ENCODE data around the gene DHRS7C.
"Not testable (repeated sequence)": the region's sequence is repeated elsewhere in the genome, so short reads cannot be mapped to it uniquely, and the experiment has no call there.

DHRS7C gene

DNA sequence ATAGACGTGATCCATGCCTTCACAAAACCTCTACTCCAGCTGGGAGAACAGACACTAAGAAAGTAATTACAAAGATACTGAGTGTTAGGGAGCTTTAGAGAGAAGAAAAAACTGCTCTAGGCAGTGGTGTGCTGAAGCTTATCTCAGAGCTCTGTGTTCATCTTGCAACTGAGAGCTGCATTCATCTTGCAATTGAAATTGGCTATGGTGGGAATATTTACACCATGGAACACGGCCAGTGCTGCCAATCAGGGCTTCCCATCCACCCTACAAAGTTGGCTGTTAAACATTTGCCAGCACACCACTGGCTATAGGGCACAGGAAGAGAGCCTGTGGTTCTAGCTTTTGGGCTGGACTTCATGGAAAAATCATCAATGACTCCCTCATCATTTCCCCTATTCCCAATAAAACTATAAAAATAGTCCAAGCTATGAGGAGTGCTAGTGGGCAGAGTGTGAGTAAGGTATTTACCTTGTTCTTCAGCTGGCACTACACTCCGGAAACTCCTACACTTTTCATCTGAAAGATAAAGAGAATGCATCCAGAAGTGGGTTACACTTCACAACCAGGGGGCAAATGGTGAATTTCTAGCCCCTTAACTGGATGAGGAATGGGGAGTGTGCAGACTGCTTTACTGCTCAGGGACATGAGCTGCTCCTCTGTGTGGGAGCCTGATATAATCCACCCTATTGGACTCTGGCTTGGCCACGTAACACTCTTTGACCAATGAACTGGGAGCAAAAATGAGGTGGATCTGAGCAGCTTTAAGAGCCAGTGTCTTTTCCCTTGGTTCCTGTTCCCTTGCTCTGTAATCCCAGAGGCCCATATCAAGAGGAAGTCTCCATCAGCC, 18.9 kb upstream of the DHRS7C start:
- DNase-seq: no peak

DNA sequence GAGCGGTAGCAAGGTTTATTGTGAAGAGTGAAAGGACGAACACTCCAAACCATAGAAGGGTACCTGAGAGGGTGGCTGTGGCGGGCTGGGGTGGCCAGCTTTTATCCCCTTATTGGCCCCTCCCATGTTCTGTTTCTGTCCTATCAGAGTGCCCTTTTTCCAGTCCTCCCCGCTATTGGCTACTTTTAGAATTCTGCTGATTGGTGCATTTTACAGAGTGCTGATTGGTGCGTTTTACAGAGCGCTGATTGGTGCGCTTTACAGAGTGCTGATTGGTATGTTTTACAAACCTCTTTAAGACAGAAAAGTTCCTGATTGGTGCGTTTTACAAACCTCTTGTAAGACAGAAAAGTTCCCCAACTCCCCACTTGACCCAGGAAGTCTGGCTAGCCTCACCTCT, 18.0 kb upstream of the DHRS7C start:
- DNase-seq: no peak

DNA sequence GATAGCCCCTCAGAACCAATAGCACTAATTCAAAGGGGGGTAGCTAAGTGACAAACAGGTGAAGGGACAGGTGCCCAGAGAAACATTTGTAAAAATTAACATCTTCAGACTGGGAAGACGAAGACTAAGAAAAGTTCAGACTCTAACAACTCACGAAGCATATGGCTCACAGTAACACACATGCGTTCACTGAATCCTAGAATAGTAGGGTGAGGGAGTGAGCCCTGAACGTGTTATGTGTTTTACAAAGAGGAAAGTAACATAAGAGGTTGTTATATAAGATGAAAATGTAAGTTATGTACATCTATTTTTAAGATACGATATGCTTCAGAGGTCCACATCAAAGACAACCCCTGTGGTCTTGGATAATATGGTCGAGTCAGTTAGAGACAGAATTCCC, 15.3 kb upstream of the DHRS7C start:
- no peak for DNase-seq

DNA sequence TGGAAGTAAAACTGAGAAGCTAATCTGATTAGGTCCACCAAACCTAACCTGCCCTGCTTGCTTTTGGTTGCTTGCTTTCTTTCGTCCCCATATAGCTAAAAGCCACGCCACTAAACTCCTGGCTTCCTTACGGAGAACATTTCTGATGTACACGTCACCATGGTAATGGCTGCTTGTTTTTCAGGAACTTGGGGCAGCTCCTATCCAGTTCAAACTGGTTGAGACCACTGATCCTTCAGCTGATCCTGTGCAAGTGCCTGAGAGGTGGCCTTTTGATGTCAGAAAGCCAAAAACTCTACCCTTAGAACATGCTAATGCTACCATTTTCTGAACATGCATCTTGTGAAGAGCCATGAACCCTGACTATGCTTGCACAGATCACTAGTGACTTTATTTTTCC, 14.4 kb upstream of the DHRS7C start:
- no peak for DNase-seq

DNA sequence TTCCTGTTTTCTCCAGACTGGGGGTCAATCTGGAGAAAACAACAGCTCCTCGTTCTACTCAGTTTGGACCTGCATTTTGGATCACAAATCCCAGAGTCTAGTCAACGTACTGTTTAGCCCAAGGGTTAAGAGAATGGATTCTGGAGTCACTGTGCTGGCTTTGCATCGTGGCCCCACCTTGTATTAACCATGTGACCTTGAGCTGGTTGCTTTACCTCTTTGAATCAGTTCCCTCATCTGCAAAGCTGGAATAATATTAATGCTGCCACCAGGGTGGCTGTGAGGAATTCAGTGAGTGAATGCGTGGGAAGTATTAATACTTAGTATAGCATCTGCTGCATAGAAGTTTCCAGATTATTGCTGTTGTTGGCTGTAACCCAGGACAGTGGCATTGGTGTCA, 11.3 kb upstream of the DHRS7C start:
- no peak for DNase-seq

DNA sequence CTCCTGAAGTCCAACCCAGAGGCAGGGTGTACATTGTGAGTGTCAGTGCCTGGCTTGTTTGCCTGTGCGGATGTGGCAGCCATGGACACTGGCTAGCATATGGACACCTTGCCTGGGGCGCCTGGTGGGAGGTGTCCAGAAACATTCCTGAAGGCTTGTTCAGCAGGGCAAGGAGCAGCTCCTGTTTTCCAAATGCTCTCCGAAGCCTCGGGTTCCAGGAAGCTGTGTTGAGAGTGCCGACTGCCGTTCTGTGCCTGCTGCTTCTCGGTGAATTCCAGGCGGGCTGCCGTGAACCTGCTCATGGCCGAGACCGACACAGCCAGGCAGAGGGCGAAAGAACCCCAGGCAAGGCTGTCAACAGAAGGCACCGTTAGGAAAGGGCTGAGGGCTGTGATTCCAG, 10.9 kb upstream of the DHRS7C start:
- DNase-seq: no peak

- no peak for DNase-seq
Measured at GRCh38 chr17:9801505-9801904, 10.1 kb upstream of the DHRS7C start.

GRCh38 chr17:9798724-9799123, 7.3 kb upstream of the DHRS7C start:
- no peak for DNase-seq

GRCh38 chr17:9798008-9798407, 6.6 kb upstream of the DHRS7C start:
- no peak for DNase-seq

GRCh38 chr17:9792181-9792840, 919 bp upstream of the DHRS7C start:
- DNase-seq: no peak

DNA sequence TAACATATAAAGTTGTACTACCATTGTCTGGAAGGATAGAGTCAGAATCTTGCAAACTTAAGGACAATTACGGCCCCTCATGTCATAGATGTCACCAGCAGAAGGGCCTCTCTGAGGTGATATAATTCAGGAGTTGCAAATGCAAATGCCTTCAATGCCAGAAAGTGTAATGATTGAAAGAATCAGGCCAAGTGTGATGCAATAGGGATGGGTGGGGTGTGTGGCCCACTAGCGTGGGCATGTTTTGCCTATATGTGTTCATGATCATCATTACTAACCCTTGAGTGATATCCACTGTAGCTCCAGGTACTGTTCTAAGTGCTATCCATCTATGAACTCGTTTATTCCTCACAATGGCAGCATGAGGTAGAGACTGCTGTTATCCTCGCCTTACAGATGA, 1.1 kb downstream of the DHRS7C start:
- no peak for DNase-seq

DNA sequence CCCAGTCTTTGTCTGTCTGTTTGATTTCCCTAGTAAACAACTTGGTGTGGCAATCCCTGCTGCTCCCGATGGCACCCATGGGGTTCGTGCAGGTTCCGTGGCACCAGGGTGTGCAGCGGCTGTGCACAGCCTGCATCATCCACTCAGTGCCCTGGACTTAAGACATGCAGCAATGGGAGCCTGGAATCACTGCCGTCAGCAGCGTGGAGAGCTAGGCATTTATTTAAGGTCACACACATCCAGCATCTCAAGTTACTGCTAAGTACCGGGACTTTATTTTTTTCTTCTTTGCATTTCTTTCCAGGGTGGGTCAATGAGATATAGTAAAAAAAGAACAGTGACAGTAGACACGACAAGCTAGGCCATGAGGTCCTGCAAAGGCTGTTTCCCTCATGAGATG, 2.8 kb downstream of the DHRS7C start:
- DNase-seq: no peak

- DNase-seq: no peak
Measured at GRCh38 chr17:9784544-9784943, 6.8 kb downstream of the DHRS7C start.

DNA sequence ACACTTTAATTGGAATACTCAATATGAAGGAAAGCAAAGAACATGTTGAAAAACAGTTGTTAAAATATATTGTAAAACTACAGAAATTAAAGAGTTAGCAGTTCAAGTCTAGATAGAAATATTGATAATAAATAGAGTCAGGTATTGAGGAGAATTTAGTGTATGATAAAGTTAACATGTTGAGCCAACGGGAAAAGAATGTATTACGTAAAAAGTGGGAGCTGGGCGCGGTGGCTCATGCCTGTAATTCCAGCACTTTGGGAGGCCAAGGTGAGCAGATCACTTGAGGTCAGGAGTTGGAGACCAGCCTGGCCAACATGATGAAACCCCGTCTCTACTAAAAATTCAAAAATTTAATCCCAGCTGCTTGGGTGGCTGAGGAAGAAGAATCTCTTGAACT, 7.9 kb downstream of the DHRS7C start:
- DNase-seq: not testable (repeated sequence)

GRCh38 chr17:9783050-9783449, 8.3 kb downstream of the DHRS7C start:
- DNase-seq: no peak

DNA sequence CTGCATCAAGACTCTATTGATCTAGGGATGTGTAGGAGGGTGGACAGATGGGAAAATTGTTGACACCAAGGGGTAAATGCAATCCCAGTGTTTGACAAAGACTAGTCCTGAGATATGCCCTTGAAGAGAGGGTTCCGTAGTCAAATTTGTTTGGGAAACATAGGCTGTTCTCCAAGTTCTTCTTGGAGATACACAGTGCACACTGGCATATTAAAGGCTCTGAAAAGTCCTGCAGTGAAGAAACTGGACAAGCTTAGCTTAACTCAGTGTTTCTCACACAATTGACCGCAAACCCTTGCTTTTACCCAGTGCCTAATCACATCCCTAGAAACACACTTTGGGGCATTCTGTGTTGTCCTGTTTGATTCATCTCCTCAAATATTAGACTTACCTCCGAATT, 10.8 kb downstream of the DHRS7C start:
- DNase-seq: no peak

DNA sequence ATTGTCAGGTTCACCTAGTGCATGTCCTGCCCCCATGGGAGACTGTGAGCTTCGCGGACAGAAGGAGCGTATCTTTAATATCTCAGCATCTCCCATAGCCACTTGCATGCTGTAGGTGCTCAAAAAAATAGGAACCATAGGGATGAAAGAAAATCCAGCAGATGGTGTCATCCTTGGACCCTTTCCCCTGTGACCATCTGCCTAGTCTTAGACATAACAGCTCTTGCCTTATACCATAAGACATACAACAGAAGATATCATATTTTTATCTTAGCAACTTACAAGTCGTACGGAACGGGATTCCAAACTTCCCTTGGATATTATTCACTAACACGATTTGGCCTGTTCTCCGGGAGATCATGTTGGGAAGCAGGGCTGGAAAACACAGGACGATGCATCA, 14.5 kb downstream of the DHRS7C start:
- DNase-seq: no peak

DNA sequence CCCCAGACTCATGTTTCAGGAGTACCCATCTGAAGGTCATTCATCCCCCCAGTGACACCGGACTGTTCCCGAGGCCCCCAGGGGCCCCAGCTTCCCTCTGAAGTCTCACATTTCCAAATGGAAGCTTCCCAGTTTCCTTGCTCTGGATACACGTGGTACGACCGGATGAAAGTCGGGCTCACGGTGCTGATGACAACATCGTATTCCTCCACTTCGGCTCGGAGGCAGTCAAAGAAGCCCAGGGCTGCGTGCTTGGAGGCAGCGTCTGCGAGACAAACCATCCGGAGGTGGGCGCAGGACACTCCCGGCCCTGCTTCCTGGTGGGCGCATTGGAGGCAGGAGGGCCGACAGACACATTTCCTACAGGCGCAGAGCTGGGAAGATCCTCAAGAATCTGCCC, 18.7 kb downstream of the DHRS7C start:
- no peak for DNase-seq

GRCh38 chr17:9771465-9771864, 19.9 kb downstream of the DHRS7C start:
- no peak for DNase-seq

DNA sequence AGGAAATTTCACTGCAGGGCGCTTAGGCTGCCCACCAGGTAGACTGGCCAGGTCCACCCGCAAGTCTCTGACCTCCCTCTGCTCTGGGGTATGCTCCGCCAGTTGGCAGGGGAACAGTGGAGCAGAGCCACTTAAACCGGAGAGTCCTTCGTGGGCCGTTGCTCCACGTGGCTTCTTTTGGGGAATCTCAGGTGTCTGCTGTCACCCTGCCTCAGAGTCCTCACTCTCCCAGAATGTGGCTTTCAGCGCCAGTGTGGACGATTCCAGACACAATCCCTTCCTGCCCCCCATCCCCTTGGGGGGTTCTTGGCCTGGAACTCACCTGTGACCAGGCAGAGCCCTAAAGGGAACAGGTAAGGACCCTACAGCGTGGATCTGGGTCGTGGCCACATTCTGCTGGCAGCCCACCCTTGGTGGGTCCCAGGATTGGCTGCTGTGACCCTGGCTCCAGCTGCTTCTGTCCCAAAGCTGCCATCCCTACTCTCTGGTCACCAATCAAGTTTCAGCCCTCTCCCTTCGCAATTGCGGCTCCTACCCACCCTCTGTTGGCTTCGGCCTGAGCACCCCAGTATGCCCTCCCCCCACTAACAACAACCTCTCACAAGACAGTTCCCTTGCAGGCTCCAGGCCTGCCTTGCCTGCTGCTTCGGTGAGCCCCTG, 22.2 kb downstream of the DHRS7C start:
- no peak for DNase-seq

GRCh38 chr17:9768381-9768934, 22.9 kb downstream of the DHRS7C start:
- DNase-seq: no peak

GRCh38 chr17:9767432-9767991, 23.9 kb downstream of the DHRS7C start:
- DNase-seq: no peak

GRCh38 chr17:9766970-9767369, 24.4 kb downstream of the DHRS7C start:
- no peak for DNase-seq
